PFSK-1 (cell line): ENCODE data around the gene MAGI1.

Experiments
- POLR2AphosphoS5 ChIP-seq: IDR thresholded peaks from 2 replicates; pipeline ENCODE4 v1.6.1; 2012; ENCODE audit warnings: low read depth, mild to moderate bottlenecking, control low read depth, low read length, moderate library complexity
- REST ChIP-seq, 2 experiments: IDR thresholded peaks; 2 replicates each; pipeline versions ENCODE4 v1.6.1 to v1.8.0; 2011 to 2012; ENCODE audit warnings: low read depth in 2 of 2, low read length in 2 of 2, control low read depth in 1 of 2, inconsistent platforms in 1 of 2, mild to moderate bottlenecking in 1 of 2, moderate library complexity in 1 of 2; ENCODE audit not compliant: insufficient read depth in 1 of 2
- SIN3A ChIP-seq: IDR thresholded peaks from 2 replicates; pipeline ENCODE4 v1.6.1; 2012; ENCODE audit warnings: mild to moderate bottlenecking, low read length, moderate library complexity, borderline replicate concordance; ENCODE audit not compliant: insufficient read depth

DNA sequence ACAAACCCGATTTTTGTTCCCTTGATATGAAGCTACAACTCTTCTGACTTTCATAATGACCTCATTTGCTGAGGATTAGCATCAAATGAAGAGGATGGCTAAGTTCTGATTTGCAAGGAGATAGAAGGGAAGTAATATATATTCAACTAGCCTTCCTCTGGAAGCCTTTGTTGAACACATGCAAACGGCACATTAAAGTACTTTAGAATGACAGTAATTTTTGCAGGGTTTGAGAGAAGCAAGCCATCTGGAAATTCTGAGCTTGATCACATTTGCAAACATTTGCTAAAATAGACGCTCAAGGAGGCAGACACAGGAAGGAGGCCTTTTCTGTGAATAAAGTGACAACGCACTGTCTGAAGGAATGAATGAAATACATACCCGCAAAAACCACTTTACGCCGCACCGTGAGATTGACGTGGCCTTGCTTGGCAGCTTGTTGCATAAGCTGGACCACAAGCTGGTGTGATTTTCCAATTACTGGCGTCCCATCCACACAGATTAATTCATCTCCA, 657.2 kb downstream of the MAGI1 start:
- TF ChIP-seq SIN3A (no peak), REST (IDR thresholded peaks at IDR 0.05; ENCODE audit: insufficient read depth in 1 of 2, low read depth in 2 of 2, low read length in 2 of 2) (no peak), POLR2AphosphoS5 (no peak)
